Prostate gland (tissue), 2 donors: ENCODE results near the gene CRISP2. TPM values are rescaled to one million over a fixed set of nuclear protein-coding genes. Genes with fewer than 3 reads are reported as not detected.
A peak's percentile ranks its signal among the peaks of the same experiment; 100 is the strongest.
"Not testable (repeated sequence)": the region's sequence is repeated elsewhere in the genome, so short reads cannot be mapped to it uniquely, and the experiment has no call there.

Experiments
- DNase-seq: peaks from one replicate; pipeline ENCODE4 v3.0.0-alpha.2; 2019; ENCODE audit warnings: low spot score
- H3K27ac ChIP-seq, 2 donors: fragments of 200-600 bp; sonication (generic); 2 replicates each; pipeline ENCODE4 v1.5.1; 2017 to 2019
- H3K27me3 ChIP-seq: fragments of 200-600 bp; sonication (generic); replicated peaks from 2 replicates; pipeline ENCODE4 v1.5.1; 2019; ENCODE audit not compliant: insufficient read depth
- H3K36me3 ChIP-seq, 2 donors: fragments of 200-600 bp; sonication (generic); 1 replicate in 1 of 2; 2 replicates in 1 of 2; pipeline versions ENCODE4 v1.5.1 to v1.8.1; 2017 to 2019
- H3K4me1 ChIP-seq: fragments of 200-600 bp; sonication (generic); replicated peaks from 2 replicates; pipeline ENCODE4 v1.5.1; 2019
- H3K4me3 ChIP-seq, 2 donors: fragments of 200-600 bp; sonication (generic); 2 replicates each; pipeline ENCODE4 v1.5.1; 2017 to 2019
- H3K9me3 ChIP-seq: fragments of 200-600 bp; sonication (generic); 2 replicates; pipeline ENCODE4 v1.5.1; 2017
- POLR2A ChIP-seq: fragments of 450-650 bp; IDR thresholded peaks from one replicate; pipeline ENCODE4 v1.6.1; 2016; ENCODE audit warnings: antibody characterized with exemption, mild to moderate bottlenecking
- POLR2AphosphoS5 ChIP-seq: sonication (generic); formaldehyde crosslinking; IDR thresholded peaks from one replicate; pipeline ENCODE4 v1.6.1; 2017; ENCODE audit warnings: antibody characterized with exemption
- WGBS: methylation state at CpG from one replicate; pipeline ENCODE4 v1.1.5; 2018; 5-methylcytosine and 5-hydroxymethylcytosine counted together
- intact Hi-C: fragments of 100-400 bp; cut with DNase I; formaldehyde crosslinking; loops from one replicate; pipeline ENCODE4 v1.14.2; 2022
- total RNA-seq, 2 donors: library from RNA; depleted of rRNA; stranded (reverse); fragments of >200 nt; gene quantifications; one replicate each; pipeline ENCODE4 v1.1.0, GENCODE V29; 2016
- TF ChIP-seq, protein P1 (sequence below), 4 experiments: fragments of 200-600 bp in 2 of 4; fragments of 450-650 bp in 2 of 4; sonication (generic) in 2 of 4; IDR thresholded peaks; 1 replicate in 3 of 4; 2 replicates in 1 of 4; pipeline ENCODE4 v1.5.1; 2016 to 2019; ENCODE audit warnings: antibody characterized with exemption in 4 of 4, mild to moderate bottlenecking in 2 of 4, moderate library complexity in 2 of 4

Gene CRISP2
- total RNA-seq, 2 donors from 2014 or later: 0.14 to 22.7 TPM

DNA sequence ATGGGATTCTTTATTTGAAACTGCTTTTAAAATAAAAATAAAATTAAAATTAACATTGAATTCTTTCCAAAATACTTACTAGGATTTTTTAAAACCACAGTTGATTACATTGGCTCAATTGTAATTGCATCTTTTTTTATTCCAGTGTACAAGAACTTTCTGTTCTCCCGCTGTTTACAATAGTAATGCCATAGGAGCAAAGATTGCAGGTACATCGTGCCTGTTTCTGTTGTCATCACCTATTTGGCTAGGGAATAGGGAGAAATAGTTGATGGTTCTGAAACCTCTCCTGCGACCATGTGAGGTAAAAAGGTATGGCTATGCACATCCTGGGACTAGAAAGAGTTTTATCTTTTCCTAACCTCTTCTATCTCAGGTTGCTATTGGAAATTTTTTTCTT lies 48.5 kb downstream of the CRISP2 start:
- Histone ChIP-seq H3K36me3 (no peaks in the 10 kb centered on the region), H3K27ac (peak overlapping the region in 1 of 2 donors; percentile 47), H3K4me1 (no peaks in the 10 kb centered on the region), H3K9me3 (no peaks in the 10 kb centered on the region), H3K4me3 (no peak overlapping the region), H3K27me3 (no peaks in the 10 kb centered on the region)
- TF ChIP-seq POLR2A: no peak
- TF ChIP-seq POLR2AphosphoS5: peak; percentile 90
- 38% methylated on average over 3 of the region's 3 CpGs for WGBS
- peak; percentile 42 for DNase-seq
- intact Hi-C loops: no loop called here

DNA sequence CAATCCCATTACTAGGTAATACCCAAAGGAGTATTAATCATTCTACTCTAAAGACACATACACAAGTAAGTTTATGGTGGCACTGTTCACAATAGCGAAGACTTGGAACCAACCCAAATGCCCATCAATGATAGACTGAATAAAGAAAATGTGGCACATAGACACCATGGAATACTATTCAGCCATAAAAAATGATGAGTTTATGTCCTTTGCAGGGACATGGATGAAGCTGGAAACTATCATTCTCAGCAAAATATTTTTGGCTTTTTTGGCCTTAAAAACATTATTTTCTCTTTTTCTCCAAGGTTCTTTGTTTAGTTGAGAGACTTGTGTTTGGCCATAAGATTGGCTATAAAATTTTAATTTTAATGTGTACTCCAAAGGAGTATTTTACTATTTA lies 49.3 kb downstream of the CRISP2 start:
- H3K4me3 ChIP-seq, DNase-seq, H3K9me3 ChIP-seq, H3K36me3 ChIP-seq, H3K27ac ChIP-seq, intact Hi-C loops, H3K4me1 ChIP-seq, H3K27me3 ChIP-seq: not testable (repeated sequence)
- 80% methylated on average over 1 of the region's 1 CpG for WGBS

DNA sequence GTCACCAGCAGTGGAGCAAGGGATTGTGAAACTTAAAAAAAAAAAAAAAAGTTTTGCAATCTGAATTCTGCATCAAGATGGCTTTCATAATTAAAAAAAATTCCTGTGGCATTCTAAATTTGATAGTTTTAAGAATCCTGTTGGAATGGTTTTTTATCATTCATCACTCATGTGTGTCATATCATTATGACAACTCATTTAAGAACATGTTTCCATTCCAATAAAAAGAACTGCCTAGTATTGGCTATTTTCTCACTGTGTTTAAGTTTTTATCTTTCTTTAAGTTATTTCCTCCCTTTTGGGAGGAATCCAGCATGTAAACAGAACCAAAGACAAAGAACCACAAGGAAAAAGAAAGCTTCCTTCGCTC lies 50.5 kb downstream of the CRISP2 start:
- no peaks in the 10 kb centered on the region for H3K36me3 ChIP-seq
- no peaks in the 10 kb centered on the region for H3K9me3 ChIP-seq
- TF ChIP-seq POLR2AphosphoS5 (no peak), POLR2A (no peak)
- TF ChIP-seq, protein P1, sequence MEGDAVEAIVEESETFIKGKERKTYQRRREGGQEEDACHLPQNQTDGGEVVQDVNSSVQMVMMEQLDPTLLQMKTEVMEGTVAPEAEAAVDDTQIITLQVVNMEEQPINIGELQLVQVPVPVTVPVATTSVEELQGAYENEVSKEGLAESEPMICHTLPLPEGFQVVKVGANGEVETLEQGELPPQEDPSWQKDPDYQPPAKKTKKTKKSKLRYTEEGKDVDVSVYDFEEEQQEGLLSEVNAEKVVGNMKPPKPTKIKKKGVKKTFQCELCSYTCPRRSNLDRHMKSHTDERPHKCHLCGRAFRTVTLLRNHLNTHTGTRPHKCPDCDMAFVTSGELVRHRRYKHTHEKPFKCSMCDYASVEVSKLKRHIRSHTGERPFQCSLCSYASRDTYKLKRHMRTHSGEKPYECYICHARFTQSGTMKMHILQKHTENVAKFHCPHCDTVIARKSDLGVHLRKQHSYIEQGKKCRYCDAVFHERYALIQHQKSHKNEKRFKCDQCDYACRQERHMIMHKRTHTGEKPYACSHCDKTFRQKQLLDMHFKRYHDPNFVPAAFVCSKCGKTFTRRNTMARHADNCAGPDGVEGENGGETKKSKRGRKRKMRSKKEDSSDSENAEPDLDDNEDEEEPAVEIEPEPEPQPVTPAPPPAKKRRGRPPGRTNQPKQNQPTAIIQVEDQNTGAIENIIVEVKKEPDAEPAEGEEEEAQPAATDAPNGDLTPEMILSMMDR (IDR thresholded peaks at IDR 0.05): no peak
- 21% methylated on average over 1 of the region's 1 CpG for WGBS
- H3K27me3 ChIP-seq: no peaks in the 10 kb centered on the region
- H3K4me3 ChIP-seq: no peak overlapping the region
- no peaks in the 10 kb centered on the region for H3K4me1 ChIP-seq
- H3K27ac ChIP-seq: no peak overlapping the region
- DNase-seq: no peak
- intact Hi-C loops: no loop called here

DNA sequence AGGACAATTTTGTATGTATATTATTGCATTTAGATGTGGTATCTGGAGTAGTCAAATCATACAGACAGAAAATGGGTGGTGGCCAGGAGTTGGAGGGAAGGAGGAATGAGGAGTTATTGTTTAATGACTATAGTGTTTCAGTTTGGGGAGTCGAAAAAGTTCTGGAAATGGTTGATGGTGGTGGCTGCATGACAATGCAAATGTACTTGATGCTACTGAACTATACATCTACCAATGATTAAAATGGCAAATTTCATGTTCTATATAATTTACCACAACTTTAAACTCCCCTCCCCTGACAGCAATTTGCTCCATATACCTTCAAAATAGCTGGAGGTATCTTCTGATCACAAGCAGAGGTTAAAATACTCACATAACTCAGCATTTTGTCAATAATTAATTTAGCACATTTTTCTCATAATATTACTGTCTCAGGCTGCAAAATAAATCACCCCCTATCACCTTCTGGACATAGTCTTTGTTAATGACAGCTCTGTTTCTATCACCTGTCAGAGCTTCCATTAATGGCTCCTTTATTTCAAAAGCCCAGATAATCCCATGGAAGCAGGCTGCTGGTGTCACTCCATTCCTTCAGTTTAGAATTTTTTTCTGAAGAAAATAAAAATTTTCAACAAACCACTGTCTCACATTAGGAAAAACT lies 51.0 kb downstream of the CRISP2 start:
- intact Hi-C loops: no loop called here
- no peak overlapping the region for H3K4me3 ChIP-seq
- no peak overlapping the region for H3K27ac ChIP-seq
- WGBS: 88% methylated on average over 1 of the region's 1 CpG
- no peak for TF ChIP-seq POLR2AphosphoS5
- TF ChIP-seq, protein P1 (IDR thresholded peaks at IDR 0.05): no peak
- no peak for TF ChIP-seq POLR2A
- no peaks in the 10 kb centered on the region for H3K9me3 ChIP-seq
- H3K4me1 ChIP-seq: no peaks in the 10 kb centered on the region
- H3K27me3 ChIP-seq: no peaks in the 10 kb centered on the region
- DNase-seq: no peak
- H3K36me3 ChIP-seq: no peaks in the 10 kb centered on the region

DNA sequence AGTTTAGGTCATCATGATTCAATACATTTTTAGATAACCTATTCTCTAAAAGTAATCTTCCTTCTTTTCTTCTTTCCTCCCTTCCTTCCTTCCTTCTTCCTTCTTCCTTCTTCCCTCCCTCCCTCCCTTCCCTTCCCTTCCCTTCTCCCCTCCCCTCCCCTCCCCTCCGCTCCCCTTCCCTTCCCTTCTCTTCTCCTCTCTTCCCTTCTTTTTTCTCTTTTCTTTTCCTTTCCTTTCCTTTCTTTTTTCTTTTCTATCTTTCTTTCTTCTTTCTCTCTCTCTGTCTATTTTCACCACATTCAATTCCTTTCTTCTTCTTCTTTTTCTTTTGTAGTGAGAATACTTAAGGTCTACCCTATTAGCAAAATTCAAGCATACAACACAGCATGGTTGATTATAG lies 59.4 kb downstream of the CRISP2 start:
- H3K27ac ChIP-seq: no peak overlapping the region
- WGBS: 96% methylated on average over 1 of the region's 1 CpG
- no peaks in the 10 kb centered on the region for H3K4me1 ChIP-seq
- no peak overlapping the region for H3K4me3 ChIP-seq
- no peak for TF ChIP-seq POLR2A
- no peak for TF ChIP-seq POLR2AphosphoS5
- TF ChIP-seq, protein P1 (IDR thresholded peaks at IDR 0.05): no peak
- no peaks in the 10 kb centered on the region for H3K9me3 ChIP-seq
- H3K36me3 ChIP-seq: no peaks in the 10 kb centered on the region
- DNase-seq: no peak
- intact Hi-C loops: no loop called here
- H3K27me3 ChIP-seq: no peaks in the 10 kb centered on the region

DNA sequence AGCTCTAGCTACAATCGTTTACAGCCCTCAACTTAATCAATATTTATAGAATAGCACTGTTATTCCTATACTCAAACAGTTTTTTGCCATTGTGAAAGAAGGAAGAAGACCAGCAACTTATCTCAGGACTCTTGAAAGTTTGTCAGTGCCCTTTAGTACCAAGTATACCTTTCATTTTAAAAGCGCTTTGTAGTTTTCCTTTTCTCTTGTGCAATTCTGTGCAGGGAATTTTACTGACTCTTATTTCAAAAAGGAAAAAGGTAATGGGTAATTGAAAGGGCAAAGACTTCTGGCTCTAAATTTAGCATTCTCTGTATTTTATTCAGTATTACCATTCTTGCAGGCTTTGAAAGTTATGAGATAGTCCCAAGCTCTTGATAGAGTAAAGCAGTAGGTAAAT lies 59.9 kb downstream of the CRISP2 start:
- H3K9me3 ChIP-seq: no peaks in the 10 kb centered on the region
- intact Hi-C loops: no loop called here
- H3K27ac ChIP-seq: no peak overlapping the region
- WGBS: 79% methylated on average over 2 of the region's 2 CpGs
- no peak for DNase-seq
- H3K4me3 ChIP-seq: no peak overlapping the region
- H3K27me3 ChIP-seq: no peaks in the 10 kb centered on the region
- TF ChIP-seq POLR2AphosphoS5 (no peak), POLR2A (no peak)
- TF ChIP-seq, protein P1 (IDR thresholded peaks at IDR 0.05): no peak
- no peaks in the 10 kb centered on the region for H3K36me3 ChIP-seq
- H3K4me1 ChIP-seq: no peaks in the 10 kb centered on the region
